Measurements from ENCODE around the gene NCOA4.

Gene NCOA4

DNA sequence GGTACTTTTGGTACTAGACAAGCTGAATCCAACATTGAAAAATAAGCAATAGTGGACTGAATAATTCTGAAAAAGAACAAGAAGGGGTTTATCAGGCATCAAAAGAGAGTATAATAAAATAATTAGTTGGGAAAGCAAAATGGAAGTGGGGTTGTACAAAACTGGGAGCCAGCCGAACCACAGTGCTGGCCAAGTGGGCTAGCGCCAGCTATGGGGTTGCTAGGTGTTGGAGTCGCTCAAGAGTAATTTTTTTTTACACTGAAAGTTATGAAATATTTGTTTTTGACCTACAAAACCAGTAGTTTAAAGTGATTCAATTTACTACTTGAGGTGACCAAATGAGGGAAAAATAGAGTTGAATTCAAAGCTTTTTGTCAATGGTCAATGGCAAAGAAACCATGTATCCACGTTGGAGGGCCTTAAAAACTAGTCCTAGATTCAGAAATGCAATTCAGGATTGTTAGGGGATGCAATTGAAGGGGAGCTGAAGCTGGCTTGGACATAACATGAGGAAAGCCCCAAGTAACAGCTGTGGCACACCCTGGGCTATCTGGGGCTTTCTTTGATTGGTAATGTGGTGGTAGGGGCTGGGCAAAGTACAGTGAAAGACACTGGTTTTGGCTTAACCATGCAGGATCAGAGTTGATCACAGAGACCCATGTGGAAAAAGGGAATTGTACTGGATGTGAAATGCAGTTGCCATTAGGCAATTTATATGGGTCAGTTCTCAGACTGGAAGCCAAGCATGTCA, 43.9 kb upstream of the NCOA4 start:
- no peak for TF ChIP-seq SIN3A (IDR thresholded peaks at IDR 0.05; ENCODE audit: borderline replicate concordance, insufficient read depth, low read length)

DNA sequence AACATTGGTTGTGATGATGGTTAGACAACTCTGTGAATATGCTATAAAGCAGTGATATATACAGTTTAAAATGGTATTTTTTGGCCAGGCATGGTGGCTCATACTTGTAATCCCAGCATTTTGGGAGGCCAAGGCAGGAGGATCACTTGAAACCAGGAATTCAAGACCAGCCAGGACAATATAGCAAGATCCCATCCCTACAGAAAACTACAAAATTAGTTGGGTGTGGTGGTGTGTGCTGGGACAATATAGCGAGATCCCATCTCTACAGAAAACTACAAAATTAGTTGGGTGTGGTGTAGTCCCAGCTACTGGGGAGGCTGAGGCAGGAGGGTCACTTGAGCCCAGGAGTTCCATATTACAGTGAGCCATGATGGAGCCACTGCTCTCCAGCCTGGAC, 43.1 kb upstream of the NCOA4 start:
- TF ChIP-seq POLR2AphosphoS5 (IDR thresholded peaks at IDR 0.05; ENCODE audit: low read depth, low read length) (no peak), TAF1 (IDR thresholded peaks at IDR 0.05; ENCODE audit: borderline replicate concordance, insufficient read depth, low read length) (no peak), SIN3A (IDR thresholded peaks at IDR 0.05; ENCODE audit: borderline replicate concordance, insufficient read depth, low read length) (no peak), FOXP2 (optimal IDR thresholded peaks at IDR 0.05; ENCODE audit: borderline replicate concordance, extremely low read depth, extremely low read length, insufficient read depth) (no peak)
- TF ChIP-seq, protein P1, sequence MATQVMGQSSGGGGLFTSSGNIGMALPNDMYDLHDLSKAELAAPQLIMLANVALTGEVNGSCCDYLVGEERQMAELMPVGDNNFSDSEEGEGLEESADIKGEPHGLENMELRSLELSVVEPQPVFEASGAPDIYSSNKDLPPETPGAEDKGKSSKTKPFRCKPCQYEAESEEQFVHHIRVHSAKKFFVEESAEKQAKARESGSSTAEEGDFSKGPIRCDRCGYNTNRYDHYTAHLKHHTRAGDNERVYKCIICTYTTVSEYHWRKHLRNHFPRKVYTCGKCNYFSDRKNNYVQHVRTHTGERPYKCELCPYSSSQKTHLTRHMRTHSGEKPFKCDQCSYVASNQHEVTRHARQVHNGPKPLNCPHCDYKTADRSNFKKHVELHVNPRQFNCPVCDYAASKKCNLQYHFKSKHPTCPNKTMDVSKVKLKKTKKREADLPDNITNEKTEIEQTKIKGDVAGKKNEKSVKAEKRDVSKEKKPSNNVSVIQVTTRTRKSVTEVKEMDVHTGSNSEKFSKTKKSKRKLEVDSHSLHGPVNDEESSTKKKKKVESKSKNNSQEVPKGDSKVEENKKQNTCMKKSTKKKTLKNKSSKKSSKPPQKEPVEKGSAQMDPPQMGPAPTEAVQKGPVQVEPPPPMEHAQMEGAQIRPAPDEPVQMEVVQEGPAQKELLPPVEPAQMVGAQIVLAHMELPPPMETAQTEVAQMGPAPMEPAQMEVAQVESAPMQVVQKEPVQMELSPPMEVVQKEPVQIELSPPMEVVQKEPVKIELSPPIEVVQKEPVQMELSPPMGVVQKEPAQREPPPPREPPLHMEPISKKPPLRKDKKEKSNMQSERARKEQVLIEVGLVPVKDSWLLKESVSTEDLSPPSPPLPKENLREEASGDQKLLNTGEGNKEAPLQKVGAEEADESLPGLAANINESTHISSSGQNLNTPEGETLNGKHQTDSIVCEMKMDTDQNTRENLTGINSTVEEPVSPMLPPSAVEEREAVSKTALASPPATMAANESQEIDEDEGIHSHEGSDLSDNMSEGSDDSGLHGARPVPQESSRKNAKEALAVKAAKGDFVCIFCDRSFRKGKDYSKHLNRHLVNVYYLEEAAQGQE (IDR thresholded peaks at IDR 0.05; ENCODE audit: insufficient read depth in 1 of 2, low read depth in 2 of 2, low read length in 2 of 2) = no peak

DNA sequence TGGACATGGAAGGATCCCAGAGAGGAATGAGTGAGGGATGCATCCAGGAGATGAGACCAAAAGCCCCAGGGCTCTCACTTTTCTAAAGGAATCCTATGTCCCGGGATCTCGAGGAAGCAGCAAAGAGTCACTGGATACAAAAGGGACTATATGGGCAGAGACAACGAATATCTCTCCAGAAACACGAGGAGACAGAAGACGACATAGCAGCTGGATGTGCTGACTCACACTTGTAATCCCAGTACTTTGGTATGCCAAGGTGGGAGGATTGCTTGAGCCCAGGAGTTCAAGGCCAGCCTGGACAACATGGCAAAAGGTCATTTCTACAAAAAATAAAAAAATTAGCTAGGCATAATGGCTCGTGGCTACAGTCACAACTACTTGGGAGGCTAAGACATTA, 40.3 kb upstream of the NCOA4 start:
- TF ChIP-seq POLR2AphosphoS5 (IDR thresholded peaks at IDR 0.05; ENCODE audit: low read depth, low read length) = no peak
- TF ChIP-seq SIN3A (IDR thresholded peaks at IDR 0.05; ENCODE audit: borderline replicate concordance, insufficient read depth, low read length) = no peak
- TF ChIP-seq TAF1 (IDR thresholded peaks at IDR 0.05; ENCODE audit: borderline replicate concordance, insufficient read depth, low read length) = no peak

DNA sequence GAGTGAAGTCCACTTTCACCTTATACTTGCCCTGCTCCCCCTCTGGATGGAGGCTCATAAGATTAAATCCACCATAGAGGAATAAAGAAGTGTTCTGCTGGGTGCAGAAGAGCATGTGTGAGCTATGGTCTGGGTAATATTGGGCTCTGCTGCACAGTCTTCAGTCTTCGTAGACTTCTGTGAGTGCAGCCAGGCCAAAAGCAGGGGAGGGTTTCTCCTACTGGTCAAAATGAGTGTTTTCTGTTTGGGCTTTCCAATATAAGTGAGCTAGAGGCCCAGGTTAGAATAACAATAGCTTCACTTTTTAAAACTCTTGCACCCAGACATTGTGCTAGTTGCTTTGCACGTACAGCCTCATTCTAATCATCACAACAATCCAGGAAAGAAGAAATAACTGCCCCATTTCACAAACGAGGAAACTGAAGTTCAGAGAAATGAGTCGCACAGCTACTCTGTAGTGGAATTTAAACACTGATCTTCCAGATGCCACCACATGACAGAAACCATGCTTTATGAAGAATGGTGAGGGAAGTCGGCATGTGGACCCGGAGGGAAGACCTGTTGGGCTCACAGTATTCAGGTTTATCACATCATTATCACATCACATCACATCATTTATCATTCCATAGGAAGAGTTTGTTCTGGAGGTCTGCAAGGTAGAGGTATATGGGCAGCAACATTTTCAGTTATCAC, 39.5 kb upstream of the NCOA4 start:
- TF ChIP-seq POLR2AphosphoS5 (IDR thresholded peaks at IDR 0.05; ENCODE audit: low read depth, low read length) (no peak), FOXP2 (optimal IDR thresholded peaks at IDR 0.05; ENCODE audit: borderline replicate concordance, extremely low read depth, extremely low read length, insufficient read depth) (no peak), TAF1 (IDR thresholded peaks at IDR 0.05; ENCODE audit: borderline replicate concordance, insufficient read depth, low read length) (no peak), SIN3A (IDR thresholded peaks at IDR 0.05; ENCODE audit: borderline replicate concordance, insufficient read depth, low read length) (no peak)
- TF ChIP-seq, protein P1 (IDR thresholded peaks at IDR 0.05; ENCODE audit: insufficient read depth in 1 of 2, low read depth in 2 of 2, low read length in 2 of 2) = no peak

DNA sequence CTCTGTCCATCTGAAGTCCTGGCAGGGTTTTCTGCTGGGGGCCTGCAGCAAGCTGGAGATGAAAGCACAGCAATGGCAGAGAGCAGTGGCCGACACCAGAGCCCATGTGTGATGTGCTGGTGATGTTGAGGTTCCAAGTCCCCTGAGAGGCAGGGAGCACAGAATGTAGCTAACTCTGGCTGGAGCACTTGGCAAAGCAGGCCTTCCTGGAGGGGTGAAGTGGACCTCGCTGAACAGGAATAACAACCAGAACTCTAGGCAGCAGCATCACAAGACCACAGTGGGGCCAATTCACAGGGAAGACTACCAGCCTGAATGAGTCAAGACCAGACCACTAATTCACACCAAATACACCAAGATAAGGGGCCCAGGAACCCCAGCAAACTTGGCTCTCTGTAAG, 38.5 kb upstream of the NCOA4 start:
- TF ChIP-seq SIN3A (IDR thresholded peaks at IDR 0.05; ENCODE audit: borderline replicate concordance, insufficient read depth, low read length) (no peak), FOXP2 (optimal IDR thresholded peaks at IDR 0.05; ENCODE audit: borderline replicate concordance, extremely low read depth, extremely low read length, insufficient read depth) (no peak), POLR2AphosphoS5 (IDR thresholded peaks at IDR 0.05; ENCODE audit: low read depth, low read length) (no peak), TAF1 (IDR thresholded peaks at IDR 0.05; ENCODE audit: borderline replicate concordance, insufficient read depth, low read length) (no peak)
- TF ChIP-seq, protein P1 (IDR thresholded peaks at IDR 0.05; ENCODE audit: insufficient read depth in 1 of 2, low read depth in 2 of 2, low read length in 2 of 2) = no peak

DNA sequence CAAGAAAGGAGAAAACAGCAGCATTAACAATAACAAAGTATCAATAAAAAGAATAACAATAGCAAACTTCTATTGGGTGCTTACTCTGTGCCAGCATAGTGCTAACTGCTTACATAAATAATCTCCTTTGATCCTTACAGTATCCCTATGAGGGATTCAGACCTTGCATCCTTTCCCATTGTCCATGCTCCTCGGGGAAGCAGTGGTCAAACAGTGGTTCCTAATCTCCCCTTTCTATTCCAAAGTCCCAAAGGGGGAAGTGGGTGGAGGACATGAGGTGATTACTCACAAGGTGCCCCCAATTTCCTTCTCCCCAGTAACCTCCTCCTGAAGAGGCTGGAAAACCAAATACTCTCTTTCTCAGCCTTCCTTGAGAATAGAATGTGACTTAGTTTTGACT, 37.7 kb upstream of the NCOA4 start:
- TF ChIP-seq POLR2AphosphoS5 (IDR thresholded peaks at IDR 0.05; ENCODE audit: low read depth, low read length) (no peak), TAF1 (IDR thresholded peaks at IDR 0.05; ENCODE audit: borderline replicate concordance, insufficient read depth, low read length) (no peak), FOXP2 (optimal IDR thresholded peaks at IDR 0.05; ENCODE audit: borderline replicate concordance, extremely low read depth, extremely low read length, insufficient read depth) (no peak), SIN3A (IDR thresholded peaks at IDR 0.05; ENCODE audit: borderline replicate concordance, insufficient read depth, low read length) (no peak)
- TF ChIP-seq, protein P1 (IDR thresholded peaks at IDR 0.05; ENCODE audit: insufficient read depth in 1 of 2, low read depth in 2 of 2, low read length in 2 of 2) = no peak
